ENCODE measurements around the gene PTPN4.

GRCh38 chr2:119713819-119714490, 45.8 kb upstream of the PTPN4 start:
- TF ChIP-seq CTCF (conservative IDR thresholded peaks at IDR 0.05; ENCODE audit: low read depth, low read length) (no peak), EZH2 (IDR thresholded peaks at IDR 0.05; ENCODE audit: borderline replicate concordance, low read depth, low read length, poor library complexity, severe bottlenecking) (no peak)

Data from A673 (cell line).